T-helper 2 cell (primary cell): Measurements from ENCODE around the gene CYTH1.

Source experiments
- DNase-seq, 5 experiments: peaks; one replicate each; pipeline versions ENCODE4 v3.0.0 to v3.0.0-alpha.2; 2012 to 2022

Gene CYTH1

DNA sequence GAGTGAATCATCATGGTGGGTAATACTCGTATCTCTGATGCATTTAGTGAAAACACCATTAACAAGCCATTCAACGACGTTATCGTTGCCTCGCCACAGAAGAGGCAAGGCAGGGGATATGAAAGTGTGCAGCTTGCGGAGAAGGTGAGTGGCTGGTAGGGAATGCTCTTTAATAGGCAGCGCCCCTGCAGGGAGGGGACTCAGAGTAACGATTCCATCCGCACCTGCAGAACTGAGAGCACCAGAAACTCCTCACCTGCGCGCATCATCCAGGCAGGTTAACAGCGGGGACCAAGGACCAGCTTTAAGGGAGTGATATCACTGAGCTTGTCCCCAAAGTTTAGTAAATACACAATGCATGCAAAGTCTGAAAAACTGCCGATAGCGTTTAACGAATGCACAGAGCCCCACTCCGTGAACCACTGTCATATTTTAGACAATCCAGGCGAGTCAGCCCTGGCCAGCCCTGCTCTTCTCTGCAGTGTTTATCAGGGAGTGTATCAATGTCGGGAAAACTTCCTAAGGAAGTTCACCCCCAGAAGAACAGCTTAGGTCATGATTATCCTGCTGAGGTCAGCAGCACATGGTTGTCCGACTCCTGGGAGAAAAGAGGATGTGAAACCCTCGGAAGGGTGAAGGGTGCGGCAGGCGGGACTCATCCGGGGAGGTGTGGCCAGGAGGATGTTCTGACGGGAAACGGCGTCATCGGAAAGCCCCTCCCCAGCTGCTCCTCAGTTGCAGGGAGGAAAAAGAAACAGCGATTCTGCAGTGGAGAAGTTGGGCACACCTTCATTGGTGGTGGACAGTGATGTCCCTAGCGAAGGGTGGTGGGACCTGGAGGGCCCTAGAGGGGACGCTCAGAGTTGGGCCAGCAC, 136.4 kb downstream of the CYTH1 start:
- DNase-seq: peak in 4 of 5 experiments; percentile 24 to 81 (median 38)

GRCh38 chr17:78644931-78645351, 137.1 kb downstream of the CYTH1 start:
- DNase-seq: no peak

DNA sequence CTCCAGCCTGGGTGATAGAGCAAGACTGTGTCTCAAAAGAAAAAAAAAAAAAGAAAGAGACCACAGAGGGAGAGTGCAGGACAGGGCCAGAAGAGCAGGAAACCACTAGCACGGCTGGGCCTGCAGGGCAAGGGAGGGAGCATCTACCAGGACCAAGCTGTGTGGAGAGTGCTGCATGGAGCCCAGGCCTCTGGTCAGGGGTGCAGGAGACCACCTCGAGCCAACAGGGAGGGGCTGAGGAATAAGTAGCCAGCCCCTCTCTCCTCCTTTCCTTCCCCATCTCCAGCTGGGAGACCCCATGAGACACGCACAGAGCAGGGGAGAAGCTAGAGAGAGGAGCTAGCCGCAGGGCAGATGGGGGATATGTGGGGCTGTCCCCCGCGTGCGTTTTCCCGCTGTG, 137.8 kb downstream of the CYTH1 start:
- DNase-seq: no peak

GRCh38 chr17:78643326-78643725, 138.7 kb downstream of the CYTH1 start:
- DNase-seq: no peak

GRCh38 chr17:78642707-78643106, 139.4 kb downstream of the CYTH1 start:
- no peak for DNase-seq

- no peak for DNase-seq
These were observed 140.4 kb downstream of the CYTH1 start for GRCh38 chr17:78641666-78642065.

DNA sequence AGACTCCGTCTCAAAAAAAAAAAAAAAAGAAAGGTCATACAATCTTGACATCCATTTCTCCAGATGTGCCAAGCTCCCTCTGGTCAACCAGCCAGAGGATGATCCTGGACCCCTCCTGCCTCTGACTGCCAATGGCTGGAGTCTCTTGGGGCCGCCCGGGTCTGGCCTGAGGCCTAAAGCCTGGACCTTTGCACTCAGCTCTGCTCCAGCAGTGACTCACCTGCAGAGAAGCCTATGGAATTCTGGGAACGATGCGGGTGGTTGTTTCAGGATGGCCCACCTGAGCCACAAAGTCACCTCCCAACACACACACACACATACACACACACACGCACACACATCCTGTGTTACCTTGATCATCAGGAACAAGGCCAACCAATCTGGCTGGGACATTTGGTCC, 140.8 kb downstream of the CYTH1 start:
- no peak for DNase-seq

- no peak for DNase-seq
These were observed 141.4 kb downstream of the CYTH1 start for GRCh38 chr17:78640700-78641099.

DNA sequence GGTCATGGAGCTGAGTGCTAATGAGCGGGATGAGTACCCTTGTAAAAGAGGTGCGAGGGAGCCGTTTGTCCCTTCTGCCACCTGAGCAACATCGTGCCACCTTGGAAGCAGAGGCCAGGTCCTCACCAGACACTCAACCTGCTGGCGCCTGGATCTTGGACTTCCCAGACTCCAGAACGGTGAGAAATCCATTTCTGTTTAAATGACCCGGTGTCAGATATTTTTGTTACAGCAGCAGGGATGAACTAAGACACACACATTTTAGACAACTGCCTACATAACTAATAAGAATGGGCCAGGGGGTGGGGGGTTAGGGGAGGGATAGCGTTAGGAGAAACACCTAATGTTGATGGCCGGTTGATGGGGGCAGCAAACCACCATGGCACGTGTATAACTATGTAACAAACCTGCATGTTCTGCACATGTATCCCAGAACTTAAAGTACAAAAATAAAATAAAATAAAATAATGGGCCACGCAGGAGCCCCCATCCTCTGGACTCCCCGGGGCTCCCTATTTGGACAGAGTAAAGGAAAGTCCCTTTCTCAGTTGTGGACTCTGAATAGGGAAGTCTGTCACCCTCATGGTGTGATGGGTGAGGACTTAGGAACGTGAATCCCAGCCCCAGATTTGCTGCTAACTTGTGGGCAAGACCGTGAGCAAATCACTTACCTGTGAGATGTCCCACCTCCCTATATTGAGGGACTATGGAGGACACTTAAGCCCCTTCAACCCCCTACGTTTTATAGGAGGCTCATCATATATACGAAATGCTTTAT, 144.2 kb downstream of the CYTH1 start:
- no peak for DNase-seq

DNA sequence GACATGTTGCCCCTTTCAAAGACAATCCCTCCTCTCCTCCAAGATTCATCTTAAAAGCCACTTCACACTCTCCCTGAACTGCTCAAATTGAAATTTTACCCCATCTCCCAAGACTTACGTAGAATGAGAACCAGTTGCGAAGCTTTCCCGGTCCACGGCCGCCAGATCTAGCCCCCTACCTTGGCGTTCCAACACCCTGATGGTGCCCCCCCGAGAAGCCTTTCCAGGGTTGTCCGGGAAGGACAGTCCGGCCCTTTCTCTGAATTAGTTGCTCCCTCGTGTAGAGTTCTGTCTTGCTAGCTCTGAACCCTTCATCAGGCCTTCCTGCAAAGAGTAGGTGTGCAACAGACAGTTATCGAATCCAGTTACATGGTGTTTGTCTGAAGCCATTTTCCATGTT, 144.9 kb downstream of the CYTH1 start:
- DNase-seq: no peak

GRCh38 chr17:78634154-78634553, 147.9 kb downstream of the CYTH1 start:
- DNase-seq: no peak

GRCh38 chr17:78629436-78629995, 152.6 kb downstream of the CYTH1 start:
- peak in 1 of 5 experiments; percentile 40 for DNase-seq

- no peak for DNase-seq
These were observed 153.3 kb downstream of the CYTH1 start for GRCh38 chr17:78628547-78629435.

- no peak for DNase-seq
These were observed 157.5 kb downstream of the CYTH1 start for GRCh38 chr17:78624324-78625151.
